HepG2 (cell line): ENCODE results near the gene PDE8B. TPM values are rescaled to one million over a fixed set of nuclear protein-coding genes. Genes with fewer than 3 reads are reported as not detected.

Source experiments
- ATAC-seq: fragments of 200-7000 bp; cut with Tn5 transposase; 3 replicates; pipeline ENCODE4 v1.9.1; 2020; ENCODE audit warnings: mild to moderate bottlenecking, moderate library complexity
- BruUV-seq: library from RNA; stranded (reverse); fragments of 400-500 nt; replicated peaks from 2 replicates; lab custom pipeline; 2021; lab: Mats Ljungman, UMichigan
- CTCF ChIA-PET: fragments of 300-600 bp; formaldehyde crosslinking; extraction: SDS; loops from one replicate; lab custom pipeline; 2021; ENCODE audit warnings: low total read pairs, inconsistent platforms, low intra/inter-chr PET ratio; lab: Yijun Ruan, JAX
- POLR2A ChIA-PET: fragments of 350-600 bp; sonication (Branson Sonifier 250); formaldehyde crosslinking; loops from one replicate; lab custom pipeline; 2020; ENCODE audit warnings: antibody characterized with exemption, inconsistent platforms; lab: Yijun Ruan, JAX
- DNase-seq: peaks from one replicate; pipeline ENCODE4 v3.0.0-alpha.2; 2015; ENCODE audit warnings: low spot score
- FAIRE-seq: peaks from 3 replicates; lab custom pipeline; 2011; peaks lifted over from hg19 to GRCh38; lab: Jason Lieb, UNC
- H2AFZ ChIP-seq: one replicate; pipeline ENCODE4 v1.6.1; 2011; ENCODE audit warnings: low read length, inconsistent platforms
- H3K27ac ChIP-seq: fragments of 300-600 bp; 3 replicates; pipeline ENCODE4 v1.8.0; 2011; ENCODE audit warnings: mixed run types, mild to moderate bottlenecking, mixed read lengths, low read length, inconsistent platforms; ENCODE audit not compliant: insufficient read depth; ENCODE audit errors: extremely low read length
- H3K27me3 ChIP-seq, 2 experiments: fragments of 200-600 bp in 1 of 2; 2 replicates in 1 of 2; 3 replicates in 1 of 2; pipeline versions ENCODE4 v1.6.0 to v1.8.0; 2011; ENCODE audit warnings: low read length in 2 of 2, mild to moderate bottlenecking in 2 of 2, moderate library complexity in 2 of 2, inconsistent platforms in 1 of 2; ENCODE audit not compliant: insufficient read depth in 2 of 2, control insufficient read depth in 1 of 2
- H3K36me3 ChIP-seq, 2 experiments: fragments of 200-600 bp in 1 of 2; replicated peaks in 1 of 2; 2 replicates in 1 of 2; 3 replicates in 1 of 2; pipeline versions ENCODE4 v1.5.1 to v1.8.0; 2011; ENCODE audit warnings: low read length in 2 of 2, inconsistent platforms in 1 of 2; ENCODE audit not compliant: insufficient read depth in 2 of 2, control insufficient read depth in 1 of 2
- H3K4me1 ChIP-seq: 2 replicates; pipeline ENCODE4 v1.5.1; 2012; ENCODE audit warnings: low read length, inconsistent platforms; ENCODE audit not compliant: insufficient read depth
- H3K4me2 ChIP-seq: 2 replicates; pipeline ENCODE4 v1.6.0; 2011; ENCODE audit warnings: low read depth, low read length, inconsistent platforms
- H3K4me3 ChIP-seq, 3 experiments: fragments of 200-600 bp in 1 of 3; sonication (generic), shearing (Covaris generic) in 1 of 3; replicated peaks in 1 of 3; 2 replicates each; pipeline ENCODE4 v1.5.1; 2011 to 2016; ENCODE audit warnings: low read length in 3 of 3, inconsistent platforms in 2 of 3, low read depth in 2 of 3, mild to moderate bottlenecking in 2 of 3, control low read depth in 1 of 3, mixed read lengths in 1 of 3; ENCODE audit not compliant: insufficient read depth in 1 of 3
- H3K79me2 ChIP-seq: one replicate; pipeline ENCODE4 v1.6.1; 2011; ENCODE audit warnings: low read length, inconsistent platforms; ENCODE audit not compliant: insufficient read depth
- H3K9ac ChIP-seq: 2 replicates; pipeline ENCODE4 v1.6.0; 2011; ENCODE audit warnings: mild to moderate bottlenecking, low read depth, low read length, inconsistent platforms; ENCODE audit not compliant: insufficient read depth
- H3K9me3 ChIP-seq: 2 replicates; pipeline ENCODE4 v1.5.1; 2012; ENCODE audit warnings: mild to moderate bottlenecking, low read length
- H4K20me1 ChIP-seq: 2 replicates; pipeline ENCODE4 v1.6.0; 2011; ENCODE audit warnings: inconsistent platforms, mild to moderate bottlenecking, low read length, moderate library complexity; ENCODE audit not compliant: insufficient read depth
- ATF7 ChIP-seq, 2 experiments: fragments of 450-650 bp in 1 of 2; sonication (generic) in 1 of 2; formaldehyde crosslinking in 1 of 2; IDR thresholded peaks; 2 replicates each; pipeline versions ENCODE4 v1.4.0 to v1.6.1; 2016 to 2020; ENCODE audit warnings: antibody characterized with exemption in 1 of 2, mild to moderate bottlenecking in 1 of 2, missing genetic modification reagents in 1 of 2
- HIVEP1 ChIP-seq: sonication (generic); formaldehyde crosslinking; IDR thresholded peaks from 2 replicates; pipeline ENCODE4 v1.4.0; 2020; ENCODE audit warnings: mild to moderate bottlenecking, missing genetic modification reagents
- KAT2B ChIP-seq: fragments of 150-350 bp; IDR thresholded peaks from 2 replicates; pipeline ENCODE4 v1.6.1; 2014; ENCODE audit warnings: low read depth, low read length, borderline replicate concordance
- KAT8 ChIP-seq: IDR thresholded peaks from 2 replicates; pipeline ENCODE4 v1.6.1; 2016; ENCODE audit warnings: missing genetic modification reagents, missing compliant biosample characterization
- KLF9 ChIP-seq: IDR thresholded peaks from 2 replicates; pipeline ENCODE4 v1.6.1; 2016; ENCODE audit warnings: low read depth
- NR2F1 ChIP-seq, 2 experiments: fragments of 450-650 bp in 1 of 2; formaldehyde crosslinking in 1 of 2; IDR thresholded peaks; 2 replicates each; pipeline versions ENCODE4 v1.5.0 to v1.6.1; 2016 to 2020; ENCODE audit warnings: mild to moderate bottlenecking in 1 of 2, missing compliant biosample characterization in 1 of 2, missing genetic modification reagents in 1 of 2, moderate library complexity in 1 of 2
- NR2F2 ChIP-seq: IDR thresholded peaks from 2 replicates; pipeline ENCODE4 v1.6.1; 2012; ENCODE audit warnings: low read depth, inconsistent platforms, borderline replicate concordance
- PITX1 ChIP-seq: sonication (generic); formaldehyde crosslinking; IDR thresholded peaks from 2 replicates; pipeline ENCODE4 v1.5.1; 2020; ENCODE audit warnings: mild to moderate bottlenecking, missing genetic modification reagents
- SP140L ChIP-seq: sonication (generic); formaldehyde crosslinking; IDR thresholded peaks from 2 replicates; pipeline ENCODE4 v1.4.0; 2020; ENCODE audit warnings: missing genetic modification reagents, borderline replicate concordance
- ZNF644 ChIP-seq: IDR thresholded peaks from 2 replicates; pipeline ENCODE4 v1.6.1; 2016; ENCODE audit warnings: low read depth
- WGBS: methylation state at CpG from one replicate; pipeline ENCODE4 v1.1.6; 2017; ENCODE audit warnings: low lambda C conversion rate; 5-methylcytosine and 5-hydroxymethylcytosine counted together
- in situ Hi-C: cut with HindIII; loops from 2 replicates; pipeline ENCODE4 v1.10.0; 2017; ENCODE audit warnings: low pct_unique_long_range_greater_than_20kb; ENCODE audit not compliant: extremely low pct_ligation_motif_present
- intact Hi-C: fragments of 100-400 bp; cut with micrococcal nuclease; formaldehyde crosslinking; loops from one replicate; pipeline ENCODE4 v1.10.0; 2022; ENCODE audit not compliant: unreplicated experiment
- polyA plus RNA-seq, 8 experiments: library from polyadenylated mRNA; depleted of rRNA in 3 of 8; stranded (reverse) in 7 of 8; unstranded in 1 of 8; fragments of >200 nt; fragmentation: Illumina TruSeq in 4 of 8; extraction: Trizol in 4 of 8; gene quantifications; 2 replicates each; pipeline versions ENCODE4 v1.2.1 to v1.2.3, GENCODE V29; 2011 to 2016; ENCODE audit warnings: low read depth in 4 of 8, missing spikeins in 1 of 8, mixed read lengths in 1 of 8; ENCODE audit not compliant: insufficient read depth in 1 of 8
- total RNA-seq, 5 experiments: library from RNA; depleted of rRNA; stranded (reverse); fragments of >200 nt; fragmentation: Illumina TruSeq; extraction: Trizol; gene quantifications; 2 replicates each; pipeline ENCODE4 v1.2.3, GENCODE V29; 2016; ENCODE audit warnings: low read depth in 1 of 5
- TF ChIP-seq, protein P1 (sequence below): sonication (generic); formaldehyde crosslinking; IDR thresholded peaks from 2 replicates; pipeline ENCODE4 v1.8.1; 2023; ENCODE audit warnings: mild to moderate bottlenecking, inconsistent platforms, moderate library complexity, missing genetic modification reagents, borderline replicate concordance
- TF ChIP-seq, protein P2 (sequence below): IDR thresholded peaks from 2 replicates; pipeline ENCODE4 v1.6.1; 2018; ENCODE audit warnings: missing genetic modification reagents, mild to moderate bottlenecking, missing compliant biosample characterization
- TF ChIP-seq, protein P3 (sequence below): sonication (generic); formaldehyde crosslinking; IDR thresholded peaks from 2 replicates; pipeline ENCODE4 v1.4.0; 2020; ENCODE audit warnings: missing genetic modification reagents, borderline replicate concordance

Gene PDE8B
- total and polyA plus RNA-seq, 2 of the 13 experiments (the other 11 are each of a cell fraction or from before 2014, with no cell fraction given), result 0.07 TPM; not detected in 1

DNA sequence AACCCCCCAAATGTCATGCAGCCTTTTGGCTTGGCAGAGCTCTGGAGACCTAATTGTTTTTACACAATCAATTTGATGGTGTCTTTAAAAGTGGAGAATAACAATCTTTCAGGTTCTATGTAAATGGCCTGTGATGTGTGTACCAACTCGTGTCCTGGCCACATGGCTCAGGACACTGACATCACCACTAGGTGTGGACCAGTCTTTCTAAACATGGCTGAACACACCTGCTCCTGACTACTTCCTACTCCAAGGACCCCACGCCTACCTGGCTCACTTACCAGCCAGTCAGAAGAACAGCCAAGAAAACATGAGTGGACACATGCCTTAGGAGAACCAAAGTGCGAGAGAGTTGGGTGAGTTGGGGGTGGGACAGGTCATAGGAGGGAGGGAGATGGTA lies 210.5 kb downstream of the PDE8B start:
- Histone ChIP-seq H3K4me2 (no peak overlapping the region), H4K20me1 (no peaks in the 10 kb centered on the region), H3K9me3 (no peaks in the 10 kb centered on the region), H2AFZ (no peak overlapping the region), H3K4me1 (peaks cover 20% of the 10 kb centered on the region), H3K9ac (no peak overlapping the region), H3K36me3 (no peaks in the 10 kb centered on the region), H3K4me3 (no peak overlapping the region), H3K79me2 (no peaks in the 10 kb centered on the region), H3K27ac (no peak overlapping the region), H3K27me3 (no peaks in the 10 kb centered on the region)
- TF ChIP-seq KLF9 (CRISPR knock-in tag), result no peak
- no peak for TF ChIP-seq KAT8 (CRISPR knock-in tag)
- no peak for TF ChIP-seq PITX1
- no peak for TF ChIP-seq ZNF644 (CRISPR knock-in tag)
- TF ChIP-seq SP140L, result no peak
- TF ChIP-seq NR2F1 (CRISPR knock-in tag; IDR thresholded peaks at IDR 0.05), result no peak
- TF ChIP-seq, protein P1, sequence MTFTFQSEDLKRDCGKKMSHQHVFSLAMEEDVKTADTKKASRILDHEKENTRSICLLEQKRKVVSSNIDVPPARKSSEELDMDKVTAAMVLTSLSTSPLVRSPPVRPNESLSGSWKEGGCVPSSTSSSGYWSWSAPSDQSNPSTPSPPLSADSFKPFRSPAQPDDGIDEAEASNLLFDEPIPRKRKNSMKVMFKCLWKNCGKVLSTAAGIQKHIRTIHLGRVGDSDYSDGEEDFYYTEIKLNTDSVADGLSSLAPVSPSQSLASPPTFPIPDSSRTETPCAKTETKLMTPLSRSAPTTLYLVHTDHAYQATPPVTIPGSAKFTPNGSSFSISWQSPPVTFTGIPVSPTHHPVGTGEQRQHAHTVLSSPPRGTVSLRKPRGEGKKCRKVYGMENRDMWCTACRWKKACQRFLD (CRISPR knock-in tag), result no peak
- ChIA-PET POLR2A (no interaction called here), CTCF (no interaction called here)
- WGBS, result 75% methylated on average over 3 of the region's 3 CpGs
- in situ Hi-C loops (no loop called here), intact Hi-C loops (no loop called here)
- ATAC-seq (no peak), DNase-seq (no peak), FAIRE-seq (no peak)
- BruUV-seq, result no TSS peak

DNA sequence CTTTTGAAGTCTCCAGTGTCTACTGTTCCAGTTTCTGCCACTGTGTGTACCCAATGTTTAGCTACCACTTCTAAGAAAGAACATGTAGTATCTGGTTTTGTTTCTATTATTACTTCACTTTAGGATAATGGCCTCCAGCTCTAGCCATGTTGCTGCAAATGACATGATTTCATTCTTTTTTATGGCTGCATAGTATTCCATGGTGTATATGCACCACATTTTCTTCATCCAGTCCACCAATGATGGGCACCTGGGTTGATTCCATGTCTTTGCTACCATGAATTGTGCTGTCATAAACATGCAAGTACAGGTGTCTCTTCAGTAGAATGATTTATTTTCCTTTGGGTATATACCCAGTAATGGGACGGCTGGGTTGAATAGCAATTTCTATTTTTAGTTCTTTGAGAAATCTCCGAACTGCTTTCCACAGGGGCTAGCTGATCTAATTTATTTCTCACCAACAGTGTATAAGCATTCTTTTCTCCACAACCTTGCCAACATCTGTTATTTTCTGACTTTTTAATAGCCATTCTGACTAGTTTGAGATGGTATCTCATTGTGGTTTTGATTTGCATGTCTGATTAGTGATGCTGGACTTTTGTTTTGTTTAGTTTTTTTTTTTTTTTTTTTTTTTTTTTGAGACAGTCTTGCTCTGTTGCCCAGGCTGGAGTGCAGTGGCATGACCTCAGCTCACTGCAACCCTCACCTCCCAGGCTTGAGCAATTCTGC lies 212.7 kb downstream of the PDE8B start:
- Histone ChIP-seq H3K9me3 (no peaks in the 10 kb centered on the region), H3K4me3 (no peak overlapping the region), H3K27me3 (no peaks in the 10 kb centered on the region), H3K9ac (no peak overlapping the region), H3K4me2 (no peak overlapping the region), H3K36me3 (no peaks in the 10 kb centered on the region), H3K4me1 (peaks cover 27% of the 10 kb centered on the region), H3K27ac (no peak overlapping the region), H4K20me1 (no peaks in the 10 kb centered on the region), H3K79me2 (no peaks in the 10 kb centered on the region), H2AFZ (no peak overlapping the region)
- CTCF ChIA-PET, result no interaction called here
- in situ Hi-C loops (no loop called here), intact Hi-C loops (no loop called here)
- FAIRE-seq (no peak), ATAC-seq (no peak), DNase-seq (no peak)
- BruUV-seq, result no TSS peak
- WGBS, result 90% methylated on average over 2 of the region's 2 CpGs
- POLR2A ChIA-PET, result no interaction called here
- TF ChIP-seq, protein P2, sequence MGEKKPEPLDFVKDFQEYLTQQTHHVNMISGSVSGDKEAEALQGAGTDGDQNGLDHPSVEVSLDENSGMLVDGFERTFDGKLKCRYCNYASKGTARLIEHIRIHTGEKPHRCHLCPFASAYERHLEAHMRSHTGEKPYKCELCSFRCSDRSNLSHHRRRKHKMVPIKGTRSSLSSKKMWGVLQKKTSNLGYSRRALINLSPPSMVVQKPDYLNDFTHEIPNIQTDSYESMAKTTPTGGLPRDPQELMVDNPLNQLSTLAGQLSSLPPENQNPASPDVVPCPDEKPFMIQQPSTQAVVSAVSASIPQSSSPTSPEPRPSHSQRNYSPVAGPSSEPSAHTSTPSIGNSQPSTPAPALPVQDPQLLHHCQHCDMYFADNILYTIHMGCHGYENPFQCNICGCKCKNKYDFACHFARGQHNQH (CRISPR knock-in tag), result no peak
- TF ChIP-seq HIVEP1 (CRISPR knock-in tag), result no peak
- TF ChIP-seq KAT2B, result no peak
- TF ChIP-seq ATF7 (IDR thresholded peaks at IDR 0.05), result no peak
- TF ChIP-seq ATF7 (CRISPR knock-in tag; IDR thresholded peaks at IDR 0.05), result no peak
- TF ChIP-seq, protein P3, sequence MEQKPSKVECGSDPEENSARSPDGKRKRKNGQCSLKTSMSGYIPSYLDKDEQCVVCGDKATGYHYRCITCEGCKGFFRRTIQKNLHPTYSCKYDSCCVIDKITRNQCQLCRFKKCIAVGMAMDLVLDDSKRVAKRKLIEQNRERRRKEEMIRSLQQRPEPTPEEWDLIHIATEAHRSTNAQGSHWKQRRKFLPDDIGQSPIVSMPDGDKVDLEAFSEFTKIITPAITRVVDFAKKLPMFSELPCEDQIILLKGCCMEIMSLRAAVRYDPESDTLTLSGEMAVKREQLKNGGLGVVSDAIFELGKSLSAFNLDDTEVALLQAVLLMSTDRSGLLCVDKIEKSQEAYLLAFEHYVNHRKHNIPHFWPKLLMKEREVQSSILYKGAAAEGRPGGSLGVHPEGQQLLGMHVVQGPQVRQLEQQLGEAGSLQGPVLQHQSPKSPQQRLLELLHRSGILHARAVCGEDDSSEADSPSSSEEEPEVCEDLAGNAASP (CRISPR knock-in tag), result no peak
- no peak for TF ChIP-seq NR2F2
